Measurements from ENCODE around the gene SMIM22. TPM values are rescaled to one million over a fixed set of nuclear protein-coding genes. Genes with fewer than 3 reads are reported as not detected.
A peak's percentile ranks its signal among the peaks of the same experiment; 100 is the strongest.

The SMIM22 gene
- total and polyA plus RNA-seq, 11 donors = not detected

DNA sequence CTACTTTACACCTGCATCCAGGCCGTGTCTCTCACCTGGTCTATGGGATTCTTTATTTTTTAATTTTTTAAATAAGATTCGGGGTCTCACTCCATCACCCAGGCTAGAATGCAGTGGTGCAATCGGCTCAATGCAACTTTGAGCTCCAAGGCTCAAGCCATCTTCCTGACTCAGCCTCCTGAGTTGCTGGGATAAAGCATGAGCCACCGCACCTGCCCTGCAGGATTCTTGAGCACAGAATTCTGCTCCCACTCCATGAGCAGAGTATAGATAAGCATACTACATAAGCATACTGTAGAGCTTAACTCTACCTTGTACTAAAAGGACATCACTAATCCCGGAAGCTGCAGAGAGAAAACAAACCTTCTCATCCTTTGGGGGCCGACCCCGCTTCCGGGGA lies 36.4 kb downstream of the SMIM22 start:
- intact Hi-C loops (cut with DNase I) = loop anchor here in 1 of 10 donors (2.0 kb wide), 1 partner anchor 15 kb away; the partner anchor contains the start of genes GLYR1 and UBN1

DNA sequence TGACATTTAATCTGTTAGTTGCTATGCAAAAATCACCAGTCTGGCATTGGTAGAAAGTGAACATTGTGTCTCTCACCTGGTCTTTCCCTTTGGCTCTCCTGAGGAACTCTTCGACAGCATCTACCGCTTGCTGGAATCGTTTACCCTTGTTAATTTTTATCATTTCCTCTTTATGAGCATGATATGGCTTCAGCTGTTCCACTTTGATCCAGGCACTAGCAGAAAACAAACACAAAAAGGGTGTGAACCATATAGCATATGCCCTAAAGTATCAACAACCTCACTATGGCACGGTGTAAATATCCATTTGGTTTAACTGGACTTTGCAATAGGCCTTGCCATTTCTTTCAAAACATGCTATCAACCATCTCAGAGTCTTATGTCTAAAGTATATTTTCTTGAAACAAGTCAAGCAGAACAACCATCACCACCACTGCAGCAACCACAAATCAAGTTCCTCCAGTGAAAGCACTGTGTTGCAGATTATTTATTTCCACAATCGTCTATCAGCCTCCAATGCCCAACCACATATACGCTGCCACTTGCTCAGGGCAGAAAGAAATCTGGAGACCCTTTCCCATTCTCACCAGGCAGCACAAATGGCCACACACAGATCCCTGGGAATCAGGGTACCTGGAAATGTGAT lies 37.7 kb downstream of the SMIM22 start:
- ATAC-seq = no peak
- 78 to 82% (median 80%) methylated on average over 6 of the region's 6 CpGs for WGBS, 4 donors
- Histone ChIP-seq H3K4me1 (peaks cover 0 to 56% (median 20%) of the 10 kb centered on the region in 12 donors), H3K9me3 (no peaks in the 10 kb centered on the region), H3K27me3 (no peaks in the 10 kb centered on the region), H3K27ac (peak overlapping the region in 2 of 12 donors; percentile 6 to 34), H3K36me3 (peaks cover 7 to 99% (median 91%) of the 10 kb centered on the region in 9 donors), H3K4me3 (no peak overlapping the region)
- TF ChIP-seq, protein P1, sequence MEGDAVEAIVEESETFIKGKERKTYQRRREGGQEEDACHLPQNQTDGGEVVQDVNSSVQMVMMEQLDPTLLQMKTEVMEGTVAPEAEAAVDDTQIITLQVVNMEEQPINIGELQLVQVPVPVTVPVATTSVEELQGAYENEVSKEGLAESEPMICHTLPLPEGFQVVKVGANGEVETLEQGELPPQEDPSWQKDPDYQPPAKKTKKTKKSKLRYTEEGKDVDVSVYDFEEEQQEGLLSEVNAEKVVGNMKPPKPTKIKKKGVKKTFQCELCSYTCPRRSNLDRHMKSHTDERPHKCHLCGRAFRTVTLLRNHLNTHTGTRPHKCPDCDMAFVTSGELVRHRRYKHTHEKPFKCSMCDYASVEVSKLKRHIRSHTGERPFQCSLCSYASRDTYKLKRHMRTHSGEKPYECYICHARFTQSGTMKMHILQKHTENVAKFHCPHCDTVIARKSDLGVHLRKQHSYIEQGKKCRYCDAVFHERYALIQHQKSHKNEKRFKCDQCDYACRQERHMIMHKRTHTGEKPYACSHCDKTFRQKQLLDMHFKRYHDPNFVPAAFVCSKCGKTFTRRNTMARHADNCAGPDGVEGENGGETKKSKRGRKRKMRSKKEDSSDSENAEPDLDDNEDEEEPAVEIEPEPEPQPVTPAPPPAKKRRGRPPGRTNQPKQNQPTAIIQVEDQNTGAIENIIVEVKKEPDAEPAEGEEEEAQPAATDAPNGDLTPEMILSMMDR (IDR thresholded peaks at IDR 0.05) = no peak
- TF ChIP-seq POLR2A (IDR thresholded peaks at IDR 0.05) = no peak
- intact Hi-C loops (cut with DNase I) = no loop called here
- DNase-seq = no peak

More for the DNA sequence above, 36.4 kb downstream of the SMIM22 start:
- TF ChIP-seq, protein P1 (IDR thresholded peaks at IDR 0.05) = no peak
- TF ChIP-seq POLR2A (IDR thresholded peaks at IDR 0.05) = no peak
- Histone ChIP-seq H3K27ac (peak overlapping the region in 7 of 12 donors; percentile 18 to 94 (median 88)), H3K36me3 (peaks cover 7 to 99% (median 91%) of the 10 kb centered on the region in 9 donors), H3K9me3 (no peaks in the 10 kb centered on the region), H3K4me3 (no peak overlapping the region), H3K4me1 (peaks cover 0 to 59% (median 22%) of the 10 kb centered on the region in 12 donors), H3K27me3 (no peaks in the 10 kb centered on the region)
- WGBS, 4 donors = 95 to 97% (median 95%) methylated on average over 8 of the region's 8 CpGs
- DNase-seq (no peak), ATAC-seq (no peak)

DNA sequence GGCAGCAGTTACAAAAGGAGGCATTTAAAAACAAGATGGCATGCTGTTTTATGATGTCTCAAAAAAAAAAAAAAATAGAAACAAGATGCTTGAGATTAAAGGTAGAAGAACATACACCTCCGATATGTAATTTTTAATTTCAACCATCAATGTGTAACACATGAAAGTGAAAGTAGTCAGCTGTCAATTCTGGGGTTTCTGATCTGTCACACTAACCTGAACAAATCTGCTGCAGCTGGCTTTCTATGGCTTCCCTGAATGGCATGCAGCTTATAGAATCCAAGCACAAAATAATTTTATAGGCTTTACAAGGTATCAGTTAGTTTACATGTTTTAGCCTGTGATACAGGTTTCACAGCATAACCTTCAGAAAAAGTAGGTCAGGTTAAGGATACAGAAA lies 38.4 kb downstream of the SMIM22 start:
- peak overlapping the region in 1 of 12 donors; percentile 34 for H3K27ac ChIP-seq
- H3K27me3 ChIP-seq = no peaks in the 10 kb centered on the region
- no peak overlapping the region for H3K4me3 ChIP-seq
- ATAC-seq = no peak
- DNase-seq = no peak
- H3K9me3 ChIP-seq = no peaks in the 10 kb centered on the region
- H3K4me1 ChIP-seq = peaks cover 0 to 49% (median 18%) of the 10 kb centered on the region in 12 donors
- 90 to 98% (median 93%) methylated on average over 1 of the region's 1 CpG for WGBS, 4 donors
- intact Hi-C loops (cut with DNase I) = no loop called here
- peaks cover 10 to 99% (median 91%) of the 10 kb centered on the region in 9 donors for H3K36me3 ChIP-seq
- TF ChIP-seq, protein P1 (IDR thresholded peaks at IDR 0.05) = no peak
- no peak for TF ChIP-seq POLR2A (IDR thresholded peaks at IDR 0.05)

DNA sequence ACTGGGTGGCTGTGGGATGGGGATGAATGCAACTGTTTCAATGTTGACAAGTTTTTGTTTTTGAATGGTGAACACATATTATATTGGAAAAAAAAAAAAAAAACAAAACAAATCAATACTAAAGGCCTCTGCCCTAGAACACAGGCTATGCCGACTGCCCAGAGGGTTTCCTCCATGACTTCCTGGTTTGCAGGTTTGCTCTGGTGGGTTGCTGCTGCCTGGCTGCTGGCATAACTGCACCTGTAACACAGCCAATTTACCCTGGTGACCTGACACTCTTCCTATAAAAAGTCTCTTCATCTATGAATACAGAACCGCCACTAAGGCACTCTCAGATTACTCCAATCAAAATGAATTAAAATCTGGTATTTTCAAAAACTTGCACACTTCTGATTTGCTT lies 41.6 kb downstream of the SMIM22 start:
- WGBS, 4 donors = 53 to 59% (median 56%) methylated on average over 2 of the region's 2 CpGs
- intact Hi-C loops (cut with DNase I) = no loop called here
- ATAC-seq (peak in 1 of 4 donors; percentile 41), DNase-seq (no peak)
- Histone ChIP-seq H3K4me3 (no peak overlapping the region), H3K27ac (peak overlapping the region in 4 of 12 donors; percentile 3 to 49 (median 31)), H3K36me3 (peaks cover 5 to 99% (median 91%) of the 10 kb centered on the region in 9 donors), H3K9me3 (no peaks in the 10 kb centered on the region), H3K27me3 (no peaks in the 10 kb centered on the region), H3K4me1 (peaks cover 0 to 24% (median 4%) of the 10 kb centered on the region in 12 donors)
- TF ChIP-seq POLR2A (IDR thresholded peaks at IDR 0.05) = no peak
- TF ChIP-seq, protein P1 (IDR thresholded peaks at IDR 0.05) = no peak
